ENCODE data around the gene TNKS1BP1.

DNA sequence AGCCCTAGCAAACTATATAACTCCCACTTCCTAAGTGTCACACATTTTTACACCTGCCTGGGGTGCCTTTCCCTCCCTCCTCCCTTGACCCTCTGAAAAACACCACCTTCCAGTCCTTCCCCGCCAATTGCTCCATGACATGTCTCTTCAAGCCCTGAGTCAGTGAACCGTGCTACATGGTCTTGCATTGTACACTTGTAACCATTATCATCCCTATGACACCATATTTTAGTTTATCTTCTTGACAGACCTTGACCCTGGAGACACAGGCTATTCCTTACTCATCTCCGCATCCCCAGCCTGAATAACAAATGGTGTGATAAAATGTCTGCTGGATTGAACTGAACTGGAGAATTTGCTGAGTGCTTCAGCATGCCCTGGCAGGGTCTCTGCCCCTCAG is 36.9 kb downstream of the TNKS1BP1 start:
- TF ChIP-seq CTCF (IDR thresholded peaks at IDR 0.05 in 4 of 5, conservative IDR thresholded peaks at IDR 0.05 in 1 of 5), result no peak
- TF ChIP-seq POLR2A (IDR thresholded peaks at IDR 0.05), result no peak

All from gastrocnemius medialis (tissue), 4 donors.